AG08395 (cell line): Measurements from ENCODE around the gene KCNIP1.
A peak's percentile ranks its signal among the peaks of the same experiment; 100 is the strongest.

Experiments
- DNase-seq: peaks from one replicate; pipeline ENCODE4 v3.0.0; 2012; ENCODE audit warnings: mixed read lengths, low spot score

KCNIP1 gene

GRCh38 chr5:170597109-170597751, 93.4 kb downstream of the KCNIP1 start:
- DNase-seq = peak; percentile 91

DNA sequence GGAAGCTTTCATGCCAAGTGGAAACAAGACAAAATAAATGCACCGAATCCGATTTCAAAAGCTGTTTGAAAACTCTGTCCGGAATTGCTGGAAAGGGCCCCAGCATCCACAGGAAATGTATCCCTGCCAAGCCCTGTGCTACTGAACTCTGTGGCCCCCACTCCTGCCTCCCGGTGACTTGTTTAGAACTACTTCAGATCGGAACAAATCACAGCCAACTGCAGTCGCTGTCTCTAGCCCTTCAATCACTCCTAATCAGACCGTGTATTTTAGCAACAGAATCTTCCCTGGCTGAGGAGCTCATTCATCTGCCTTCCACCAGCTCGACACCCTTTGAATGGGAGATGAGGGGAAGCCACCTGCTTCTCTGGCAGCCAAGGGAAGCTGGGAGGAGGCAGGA, 94.1 kb downstream of the KCNIP1 start:
- peak; percentile 41 for DNase-seq

DNA sequence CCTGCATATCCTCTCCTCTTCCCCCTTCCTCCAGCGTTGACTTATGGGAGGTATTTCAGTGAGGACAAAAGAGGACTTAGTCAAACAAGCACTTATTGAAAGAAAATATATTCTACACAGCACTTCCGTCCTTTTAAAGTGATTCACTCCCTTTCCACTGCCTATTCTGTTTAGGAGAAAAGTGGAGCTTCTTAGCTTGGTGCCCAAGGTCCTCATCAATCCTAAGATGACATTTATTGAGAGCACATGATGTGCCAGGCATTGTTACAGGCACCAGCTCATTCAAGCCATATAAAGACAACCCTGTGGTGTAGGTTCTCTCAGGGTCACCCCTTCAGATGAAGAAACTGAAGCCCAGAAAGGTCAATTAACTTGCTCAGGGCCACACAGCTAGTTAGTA, 95.9 kb downstream of the KCNIP1 start:
- DNase-seq = no peak

- DNase-seq = no peak
Measured at GRCh38 chr5:170601619-170602018, 97.8 kb downstream of the KCNIP1 start.

- DNase-seq = no peak
Measured at GRCh38 chr5:170603109-170603508, 99.3 kb downstream of the KCNIP1 start.

DNA sequence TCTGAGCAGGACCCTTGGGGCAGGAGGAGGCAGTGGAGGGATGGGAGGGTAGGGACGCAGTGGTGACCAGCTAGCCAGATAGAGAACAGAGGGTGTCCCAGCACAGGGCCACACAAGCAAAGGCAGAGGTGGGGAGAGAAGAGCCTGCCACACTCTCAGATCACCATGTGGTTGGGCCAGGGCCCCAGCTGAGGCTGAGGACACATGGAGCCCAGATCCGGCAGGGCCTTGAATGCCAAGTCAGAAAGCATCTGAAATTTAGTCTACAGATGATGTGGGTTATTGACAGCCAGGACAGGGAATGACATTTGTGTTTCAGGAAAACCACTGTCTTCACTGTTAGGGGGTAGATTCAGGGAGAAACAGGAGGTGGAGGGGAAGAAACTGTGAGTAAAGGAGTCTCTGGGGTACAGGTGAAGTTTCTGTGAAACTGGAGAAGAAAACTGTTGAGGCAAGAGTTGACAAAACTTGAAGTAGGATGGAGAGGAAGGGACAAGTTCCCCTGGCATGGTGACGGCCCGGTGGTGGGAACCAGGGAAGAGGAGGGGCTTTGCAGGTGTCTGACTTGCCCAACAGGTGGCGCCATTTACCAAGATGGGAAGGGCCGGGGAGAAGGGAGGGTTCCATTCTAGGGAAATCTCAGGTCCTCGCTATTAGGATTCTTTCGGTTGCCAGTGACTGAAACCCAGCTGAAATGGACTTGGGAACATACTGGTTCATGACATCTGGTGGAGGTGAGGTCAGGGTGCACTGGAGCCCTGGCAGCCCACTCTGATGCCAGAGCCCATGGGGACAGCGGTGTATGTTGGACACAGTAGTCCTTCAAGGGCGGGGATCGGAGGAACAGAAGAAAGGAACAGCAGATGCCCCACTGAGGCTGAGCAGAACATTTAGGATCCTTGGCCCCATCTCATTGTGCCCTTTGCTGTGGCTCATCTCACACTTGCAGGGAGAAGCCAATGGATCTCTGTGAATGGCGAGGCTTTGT, 100.1 kb downstream of the KCNIP1 start:
- peak; percentile 51 for DNase-seq

DNA sequence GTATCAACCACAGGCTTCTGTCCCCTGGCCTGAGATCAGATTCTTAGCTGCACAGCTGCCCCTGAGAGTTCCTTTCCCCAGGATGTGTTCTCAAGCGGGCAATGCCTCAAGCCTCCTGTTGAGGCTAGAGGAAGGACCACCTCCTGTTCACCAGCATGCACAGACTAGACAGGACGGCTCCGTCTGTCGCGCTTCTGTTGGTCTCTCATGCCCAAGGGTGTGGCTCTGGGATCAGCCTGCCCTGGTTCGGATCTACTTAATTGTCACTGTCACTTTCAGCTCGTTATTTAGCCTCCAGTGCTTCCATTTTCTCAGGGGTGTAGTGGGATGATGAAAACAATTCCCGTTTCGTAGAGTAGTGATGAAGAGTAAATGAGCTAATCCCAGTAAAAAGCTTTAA, 103.1 kb downstream of the KCNIP1 start:
- no peak for DNase-seq

- no peak for DNase-seq
Measured at GRCh38 chr5:170611449-170612090, 107.8 kb downstream of the KCNIP1 start.

- no peak for DNase-seq
Measured at GRCh38 chr5:170612256-170612678, 108.4 kb downstream of the KCNIP1 start.

GRCh38 chr5:170614065-170614490, 110.3 kb downstream of the KCNIP1 start:
- no peak for DNase-seq

- no peak for DNase-seq
Measured at GRCh38 chr5:170614720-170615119, 110.9 kb downstream of the KCNIP1 start.

- DNase-seq = no peak
Measured at GRCh38 chr5:170617533-170618490, 114.0 kb downstream of the KCNIP1 start.

- DNase-seq = no peak
Measured at GRCh38 chr5:170619869-170620268, 116.0 kb downstream of the KCNIP1 start.

DNA sequence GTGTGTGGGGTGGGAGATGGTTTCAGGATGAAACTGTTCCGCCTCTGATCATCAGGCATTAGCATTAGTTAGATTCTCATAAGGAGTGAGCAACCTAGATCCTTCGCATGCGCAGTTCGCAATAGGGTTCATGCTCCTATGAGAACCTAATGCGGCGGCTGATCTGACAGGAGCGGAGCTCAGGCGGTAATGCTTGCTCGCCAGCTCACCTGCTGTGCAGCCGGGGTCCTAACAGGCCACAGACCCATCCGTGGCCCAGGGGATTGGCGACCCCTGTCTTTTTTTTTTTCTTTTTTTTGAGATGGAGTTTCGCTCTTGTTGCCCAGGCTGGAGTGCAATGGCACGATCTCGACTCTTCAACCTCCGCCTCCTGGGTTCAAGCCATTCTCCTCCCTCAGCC, 119.1 kb downstream of the KCNIP1 start:
- no peak for DNase-seq

- peak; percentile 61 for DNase-seq
Measured at GRCh38 chr5:170623576-170624181, 119.9 kb downstream of the KCNIP1 start.

DNA sequence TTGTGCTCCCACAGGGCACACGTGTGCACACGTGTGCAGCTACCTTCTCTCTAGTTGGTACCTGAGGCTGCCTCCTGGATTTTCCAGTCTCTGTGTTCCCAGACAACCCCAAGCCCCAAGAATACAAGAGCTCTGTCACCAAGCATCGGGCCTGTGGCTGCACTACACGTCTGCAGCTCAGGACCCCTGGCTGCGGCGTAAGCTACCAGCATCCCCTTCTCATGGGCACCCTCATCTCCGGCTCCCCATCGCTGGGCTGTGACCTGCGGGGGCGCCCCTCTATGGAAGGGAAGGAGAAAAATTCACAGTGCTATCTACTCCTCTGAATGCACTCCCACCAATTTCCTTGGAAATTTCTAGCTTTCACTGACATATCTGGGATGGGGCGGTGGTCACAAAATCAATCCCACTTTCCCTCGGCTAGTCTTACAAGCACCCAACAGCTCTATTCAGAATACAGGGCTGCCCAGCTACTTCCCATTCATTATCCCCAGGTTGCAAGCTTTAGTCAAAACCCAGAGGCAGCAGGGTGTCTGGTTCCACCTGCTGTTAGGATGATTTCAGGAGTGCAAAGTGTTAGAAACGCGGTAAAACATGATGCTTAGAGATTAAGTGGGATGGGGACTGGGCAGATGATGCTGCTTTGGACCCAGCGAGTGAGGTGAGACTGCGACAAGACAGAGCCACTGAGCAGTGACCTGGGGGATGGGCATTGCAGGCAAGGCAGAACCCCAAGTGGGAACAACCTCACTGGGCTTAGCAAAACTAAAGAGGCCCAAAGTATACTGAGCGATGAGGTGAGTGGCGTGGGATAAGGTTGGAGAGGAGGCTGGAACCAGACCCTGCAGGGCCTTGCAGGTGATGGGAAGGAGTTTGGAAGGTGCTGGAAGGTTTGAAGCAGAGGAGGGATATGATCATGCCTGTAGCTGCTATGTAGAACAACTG, 121.7 kb downstream of the KCNIP1 start:
- DNase-seq = no peak

DNA sequence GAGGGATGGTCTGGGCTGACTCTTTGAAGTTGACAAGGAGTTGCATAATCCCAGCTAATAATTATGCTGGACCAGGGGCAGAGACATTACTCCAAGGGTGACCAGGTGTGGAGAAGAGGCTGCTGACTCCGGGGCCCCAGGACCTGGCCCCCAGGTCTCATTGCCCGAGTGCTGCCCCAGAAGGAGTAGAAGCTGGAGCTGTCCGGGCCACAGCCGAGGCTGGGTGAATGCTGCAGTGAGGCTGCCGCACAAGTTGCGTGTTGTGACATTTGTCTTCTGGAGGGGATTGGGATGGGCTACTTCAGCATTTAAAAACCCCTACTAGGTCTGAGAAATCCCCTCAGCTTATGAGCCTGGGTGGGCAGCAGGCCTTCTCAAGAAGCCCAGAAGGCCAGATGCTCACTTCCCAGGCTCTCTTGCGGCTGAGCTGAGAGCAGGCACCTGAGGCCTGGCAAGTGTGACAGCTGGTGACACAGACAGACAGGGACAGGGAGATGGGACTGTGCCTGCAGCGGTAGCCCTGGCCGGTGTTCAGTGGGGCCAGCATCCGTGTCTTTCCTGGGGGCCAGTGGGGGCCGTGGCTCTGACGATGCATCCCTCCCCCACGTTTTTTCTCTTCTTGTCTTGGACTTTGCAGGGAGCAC, 122.8 kb downstream of the KCNIP1 start:
- no peak for DNase-seq

GRCh38 chr5:170627271-170627670, 123.5 kb downstream of the KCNIP1 start:
- no peak for DNase-seq

DNA sequence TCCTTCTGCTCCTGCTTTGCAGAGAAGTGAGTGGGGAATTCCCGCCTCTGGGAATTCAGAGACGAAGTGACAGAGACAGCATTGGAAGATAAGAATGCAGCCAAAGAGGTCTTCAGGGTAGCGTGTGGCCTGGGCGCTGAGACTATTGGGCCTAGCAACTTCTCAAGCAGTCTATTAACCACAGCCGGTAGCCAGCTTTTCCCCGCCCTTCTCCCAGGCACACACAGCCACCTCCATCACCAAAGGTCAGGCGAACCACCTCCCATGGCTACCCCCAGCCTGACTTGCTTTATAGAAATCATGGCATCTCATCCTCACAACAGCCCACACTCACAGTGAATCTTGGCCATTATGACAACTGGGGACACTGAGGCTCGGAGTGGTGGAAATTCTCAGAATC, 124.2 kb downstream of the KCNIP1 start:
- no peak for DNase-seq
